Measurements from ENCODE around the gene TLCD5. TPM values are rescaled to one million over a fixed set of nuclear protein-coding genes. Genes with fewer than 3 reads are reported as not detected.

Gene TLCD5
- total RNA-seq, 4 donors from 2014 or later = 6.3 to 9.4 (median 8.2) TPM

DNA sequence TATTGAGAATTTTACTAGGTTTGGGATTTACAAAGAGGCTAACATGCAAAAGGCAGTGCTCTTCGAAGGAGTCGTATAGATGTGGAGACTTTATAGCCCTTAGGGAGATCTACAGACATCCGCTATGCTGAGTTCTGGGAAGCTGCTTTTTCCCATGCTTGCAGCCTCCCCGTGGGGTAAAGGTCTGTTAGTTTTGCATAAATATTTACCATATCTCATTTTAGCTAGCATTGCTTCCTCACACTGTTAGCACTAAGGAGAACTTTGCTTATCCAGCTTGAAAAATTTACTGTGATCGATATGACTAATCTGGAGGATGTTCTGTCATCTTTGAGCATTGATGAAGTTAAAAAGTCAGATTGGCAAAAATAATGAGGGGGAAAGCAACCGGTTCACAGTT lies 29.7 kb downstream of the TLCD5 start:
- H3K4me1 ChIP-seq = peaks cover 0 to 42% (median 0%) of the 10 kb centered on the region in 4 donors
- no peak overlapping the region for H3K27ac ChIP-seq
- no peaks in the 10 kb centered on the region for H3K9me3 ChIP-seq
- WGBS, 2 donors = 57% methylated on average over 6 of the region's 6 CpGs
- no peaks in the 10 kb centered on the region for H3K27me3 ChIP-seq
- no peak for DNase-seq (ENCODE audit: low spot score in 2 of 2)
- TF ChIP-seq, protein P1, sequence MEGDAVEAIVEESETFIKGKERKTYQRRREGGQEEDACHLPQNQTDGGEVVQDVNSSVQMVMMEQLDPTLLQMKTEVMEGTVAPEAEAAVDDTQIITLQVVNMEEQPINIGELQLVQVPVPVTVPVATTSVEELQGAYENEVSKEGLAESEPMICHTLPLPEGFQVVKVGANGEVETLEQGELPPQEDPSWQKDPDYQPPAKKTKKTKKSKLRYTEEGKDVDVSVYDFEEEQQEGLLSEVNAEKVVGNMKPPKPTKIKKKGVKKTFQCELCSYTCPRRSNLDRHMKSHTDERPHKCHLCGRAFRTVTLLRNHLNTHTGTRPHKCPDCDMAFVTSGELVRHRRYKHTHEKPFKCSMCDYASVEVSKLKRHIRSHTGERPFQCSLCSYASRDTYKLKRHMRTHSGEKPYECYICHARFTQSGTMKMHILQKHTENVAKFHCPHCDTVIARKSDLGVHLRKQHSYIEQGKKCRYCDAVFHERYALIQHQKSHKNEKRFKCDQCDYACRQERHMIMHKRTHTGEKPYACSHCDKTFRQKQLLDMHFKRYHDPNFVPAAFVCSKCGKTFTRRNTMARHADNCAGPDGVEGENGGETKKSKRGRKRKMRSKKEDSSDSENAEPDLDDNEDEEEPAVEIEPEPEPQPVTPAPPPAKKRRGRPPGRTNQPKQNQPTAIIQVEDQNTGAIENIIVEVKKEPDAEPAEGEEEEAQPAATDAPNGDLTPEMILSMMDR (IDR thresholded peaks at IDR 0.05) = no peak
- TF ChIP-seq EP300 (IDR thresholded peaks at IDR 0.05) = no peak
- no peak for TF ChIP-seq POLR2A (IDR thresholded peaks at IDR 0.05)
- H3K36me3 ChIP-seq = no peaks in the 10 kb centered on the region
- no peak overlapping the region for H3K4me3 ChIP-seq

DNA sequence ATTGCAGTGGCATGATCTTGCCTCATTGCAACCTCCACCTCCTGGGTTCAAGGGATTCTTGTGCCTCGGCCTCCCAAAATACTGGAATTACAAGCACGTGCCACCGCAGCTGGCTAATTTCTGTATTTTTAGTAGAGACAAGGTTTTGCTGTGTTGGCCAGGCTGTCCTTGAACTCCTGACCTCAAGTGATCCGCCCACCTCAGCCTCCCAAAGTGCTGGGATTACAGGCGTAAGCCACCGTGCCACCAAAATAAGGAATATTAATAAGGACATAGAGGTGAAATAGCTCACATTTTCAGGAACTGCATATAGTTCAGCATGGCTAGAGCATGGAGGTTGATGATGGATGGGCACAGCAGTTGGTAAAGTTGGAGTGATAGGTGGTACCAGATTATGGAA lies 32.5 kb downstream of the TLCD5 start:
- Histone ChIP-seq H3K36me3 (no peaks in the 10 kb centered on the region), H3K9me3 (no peaks in the 10 kb centered on the region), H3K27me3 (no peaks in the 10 kb centered on the region), H3K27ac (no peak overlapping the region), H3K4me1 (peaks cover 0 to 45% (median 3%) of the 10 kb centered on the region in 4 donors), H3K4me3 (no peak overlapping the region)
- WGBS, 2 donors = 87 to 95% methylated on average over 6 of the region's 6 CpGs
- DNase-seq (ENCODE audit: low spot score in 2 of 2) = no peak
- TF ChIP-seq POLR2A (IDR thresholded peaks at IDR 0.05) = no peak
- TF ChIP-seq, protein P1 (IDR thresholded peaks at IDR 0.05) = no peak

- no peak for DNase-seq (ENCODE audit: low spot score in 2 of 2)
- peaks cover 0 to 38% (median 3%) of the 10 kb centered on the region in 4 donors for H3K4me1 ChIP-seq
- no peaks in the 10 kb centered on the region for H3K36me3 ChIP-seq
- no peaks in the 10 kb centered on the region for H3K27me3 ChIP-seq
- H3K4me3 ChIP-seq = no peak overlapping the region
- TF ChIP-seq, protein P1 (IDR thresholded peaks at IDR 0.05) = no peak
- WGBS, 2 donors = 91% methylated on average over 3 of the region's 3 CpGs
- H3K9me3 ChIP-seq = no peaks in the 10 kb centered on the region
- H3K27ac ChIP-seq = no peak overlapping the region
These were observed 33.6 kb downstream of the TLCD5 start for GRCh38 chr11:120358729-120359128.

DNA sequence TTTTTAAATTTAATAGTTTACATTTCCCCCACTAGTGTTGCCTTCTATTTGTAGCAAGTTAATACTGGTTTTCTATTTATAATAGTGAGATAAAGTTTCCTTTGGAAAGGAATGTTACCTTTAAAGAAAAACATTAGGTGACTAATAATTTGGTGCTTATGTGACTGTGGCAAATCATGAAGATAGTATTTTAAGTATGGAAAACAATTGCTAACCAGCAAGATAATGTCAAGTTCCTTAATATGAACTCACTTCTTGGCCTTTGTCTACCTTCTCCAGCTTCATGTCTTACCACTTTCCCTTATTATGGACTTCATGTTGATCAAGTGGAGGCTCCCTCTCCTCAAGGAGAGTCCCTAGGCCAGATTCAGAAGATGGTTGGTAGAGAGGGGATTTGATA lies 38.3 kb downstream of the TLCD5 start:
- H3K27me3 ChIP-seq = no peaks in the 10 kb centered on the region
- no peaks in the 10 kb centered on the region for H3K36me3 ChIP-seq
- H3K27ac ChIP-seq = no peak overlapping the region
- no peak overlapping the region for H3K4me3 ChIP-seq
- H3K9me3 ChIP-seq = no peaks in the 10 kb centered on the region
- DNase-seq (ENCODE audit: low spot score in 2 of 2) = no peak
- TF ChIP-seq EP300 (IDR thresholded peaks at IDR 0.05) = no peak
- no peak for TF ChIP-seq POLR2A (IDR thresholded peaks at IDR 0.05)
- TF ChIP-seq, protein P1 (IDR thresholded peaks at IDR 0.05) = no peak
- peaks cover 0 to 19% (median 3%) of the 10 kb centered on the region in 4 donors for H3K4me1 ChIP-seq

DNA sequence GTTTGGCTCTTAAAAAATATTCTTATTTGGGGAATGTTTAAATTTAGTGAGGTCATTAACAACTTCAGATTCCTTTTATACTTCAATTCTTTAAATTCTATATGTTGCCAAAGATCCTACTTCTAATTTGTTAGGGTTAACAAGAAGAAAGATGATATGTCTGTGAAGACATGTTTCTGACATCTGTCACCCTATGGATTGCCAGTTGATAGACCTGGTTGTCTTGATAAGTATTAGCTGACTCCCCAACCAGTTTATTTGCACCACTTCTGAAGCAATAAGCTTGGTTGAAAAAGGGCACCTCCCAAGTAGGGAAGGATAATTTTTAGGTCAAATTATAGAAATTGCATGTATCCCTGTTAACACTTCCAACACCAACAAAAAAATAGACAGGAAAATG lies 40.4 kb downstream of the TLCD5 start:
- Histone ChIP-seq H3K27me3 (no peaks in the 10 kb centered on the region), H3K4me3 (no peak overlapping the region), H3K36me3 (no peaks in the 10 kb centered on the region), H3K27ac (no peak overlapping the region), H3K4me1 (peaks cover 0 to 28% (median 6%) of the 10 kb centered on the region in 4 donors), H3K9me3 (no peaks in the 10 kb centered on the region)
- no peak for DNase-seq (ENCODE audit: low spot score in 2 of 2)
- TF ChIP-seq POLR2A (IDR thresholded peaks at IDR 0.05) = no peak
- TF ChIP-seq, protein P1 (IDR thresholded peaks at IDR 0.05) = no peak
- no peak for TF ChIP-seq EP300 (IDR thresholded peaks at IDR 0.05)

All from tibial nerve (tissue), 4 donors.